GM12878 (cell line): Measurements from ENCODE around the gene HDAC3. TPM values are rescaled to one million over a fixed set of nuclear protein-coding genes. Genes with fewer than 3 reads are reported as not detected.
A peak's percentile ranks its signal among the peaks of the same experiment; 100 is the strongest.

Experiments
- ATF7 ChIP-seq: fragments of 450-650 bp; IDR thresholded peaks from 2 replicates; pipeline ENCODE4 v1.6.1; 2016; ENCODE audit warnings: low read depth, mild to moderate bottlenecking
- BCL11A ChIP-seq: IDR thresholded peaks from 2 replicates; pipeline ENCODE4 v1.6.1; 2011; ENCODE audit warnings: low read depth, low read length
- CREB1 ChIP-seq: IDR thresholded peaks from 2 replicates; pipeline ENCODE4 v1.6.1; 2012; ENCODE audit warnings: low read depth, mild to moderate bottlenecking, inconsistent platforms
- CREM ChIP-seq: IDR thresholded peaks from 2 replicates; pipeline ENCODE4 v1.6.1; 2014; ENCODE audit warnings: antibody characterized with exemption, low read depth
- EED ChIP-seq: sonication (generic); IDR thresholded peaks from 2 replicates; pipeline ENCODE4 v1.6.1; 2016; ENCODE audit warnings: antibody characterized with exemption, low read depth
- ELK1 ChIP-seq: IDR thresholded peaks from 2 replicates; pipeline ENCODE4 v1.6.1; 2012; ENCODE audit warnings: low read depth, low read length, improper control_type of control experiment
- EP300 ChIP-seq, 2 experiments: fragments of 150-350 bp in 1 of 2; IDR thresholded peaks; 2 replicates each; pipeline ENCODE4 v1.6.1; 2011 to 2012; ENCODE audit warnings: low read depth in 2 of 2, low read length in 2 of 2, borderline replicate concordance in 1 of 2, improper control_type of control experiment in 1 of 2, inconsistent platforms in 1 of 2; ENCODE audit not compliant: control insufficient read depth in 1 of 2
- ESRRA ChIP-seq: IDR thresholded peaks from 2 replicates; pipeline ENCODE4 v1.6.1; 2012; ENCODE audit warnings: mild to moderate bottlenecking, low read length, improper control_type of control experiment
- ETV6 ChIP-seq, 2 experiments: fragments of 450-650 bp in 1 of 2; IDR thresholded peaks in 1 of 2; conservative IDR thresholded peaks in 1 of 2; 2 replicates each; pipeline ENCODE4 v1.6.1; 2014; ENCODE audit warnings: antibody characterized with exemption in 1 of 2, borderline replicate concordance in 1 of 2, low read depth in 1 of 2, mild to moderate bottlenecking in 1 of 2, moderate library complexity in 1 of 2
- GABPA ChIP-seq: IDR thresholded peaks from 2 replicates; pipeline ENCODE4 v1.6.1; 2014; ENCODE audit warnings: antibody characterized with exemption, low read depth, mild to moderate bottlenecking, inconsistent platforms
- HCFC1 ChIP-seq: fragments of 150-350 bp; IDR thresholded peaks from 2 replicates; pipeline ENCODE4 v1.6.1; 2014; ENCODE audit warnings: low read length
- MEF2A ChIP-seq: IDR thresholded peaks from 2 replicates; pipeline ENCODE4 v1.6.1; 2011; ENCODE audit warnings: low read depth, mild to moderate bottlenecking, low read length, moderate library complexity; ENCODE audit not compliant: insufficient read depth
- MYB ChIP-seq: fragments of 150-350 bp; IDR thresholded peaks from 2 replicates; pipeline ENCODE4 v1.6.1; 2014; ENCODE audit warnings: mild to moderate bottlenecking, low read depth, low read length, borderline replicate concordance
- NBN ChIP-seq: fragments of 450-650 bp; IDR thresholded peaks from 2 replicates; pipeline ENCODE4 v1.6.1; 2016
- RAD51 ChIP-seq: fragments of 450-650 bp; IDR thresholded peaks from 2 replicates; pipeline ENCODE4 v1.6.1; 2016; ENCODE audit warnings: moderate library complexity, mild to moderate bottlenecking, inconsistent platforms
- RCOR1 ChIP-seq: conservative IDR thresholded peaks from 2 replicates; pipeline ENCODE4 v1.6.1; 2012; ENCODE audit warnings: low read depth, low read length, improper control_type of control experiment
- RFX5 ChIP-seq: IDR thresholded peaks from 2 replicates; pipeline ENCODE4 v1.6.1; 2011; ENCODE audit warnings: low read depth, low read length, improper control_type of control experiment
- SMAD5 ChIP-seq: IDR thresholded peaks from 2 replicates; pipeline ENCODE4 v1.6.1; 2016; ENCODE audit warnings: antibody characterized with exemption, low read depth
- TBL1XR1 ChIP-seq: IDR thresholded peaks from 2 replicates; pipeline ENCODE4 v1.6.1; 2012; ENCODE audit warnings: low read depth, low read length, improper control_type of control experiment
- USF2 ChIP-seq: IDR thresholded peaks from 2 replicates; pipeline ENCODE4 v1.6.1; 2011; ENCODE audit warnings: low read depth, low read length, improper control_type of control experiment, borderline replicate concordance
- ZNF217 ChIP-seq: fragments of 450-650 bp; IDR thresholded peaks from 2 replicates; pipeline ENCODE4 v1.6.1; 2017; ENCODE audit warnings: antibody characterized with exemption, mild to moderate bottlenecking
- ZNF384 ChIP-seq: IDR thresholded peaks from 2 replicates; pipeline ENCODE4 v1.6.1; 2012; ENCODE audit warnings: low read depth, mild to moderate bottlenecking, low read length, improper control_type of control experiment, borderline replicate concordance
- polyA plus RNA-seq, 11 experiments: library from polyadenylated mRNA; depleted of rRNA in 4 of 11; unstranded in 6 of 11; stranded (reverse) in 5 of 11; fragments of >200 nt; fragmentation: Nextera tagmentation in 4 of 11; fragmentation: Illumina TruSeq in 1 of 11; extraction: Ambion mirVana in 4 of 11; extraction: Trizol in 1 of 11; gene quantifications; 1 replicate in 1 of 11; 2 replicates in 10 of 11; pipeline versions ENCODE4 v1.2.1 to v1.2.3, GENCODE V29; 2011 to 2016; ENCODE audit warnings: inconsistent platforms in 2 of 11, missing spikeins in 2 of 11, low read depth in 1 of 11
- total RNA-seq, 4 experiments: library from RNA; depleted of rRNA in 3 of 4; stranded (reverse); fragments of >200 nt in 3 of 4; fragmentation: Illumina TruSeq in 1 of 4; extraction: Trizol in 1 of 4; gene quantifications; 2 replicates each; pipeline versions ENCODE4 v1.2.1 to v1.2.3, GENCODE V29; 2013 to 2021
- TF ChIP-seq, protein P1 (sequence below): fragments of 450-650 bp; formaldehyde crosslinking; IDR thresholded peaks from 2 replicates; pipeline ENCODE4 v1.5.0; 2022; ENCODE audit warnings: mild to moderate bottlenecking, missing genetic modification characterization
- TF ChIP-seq, protein P2 (sequence below), 3 experiments: IDR thresholded peaks in 2 of 3; conservative IDR thresholded peaks in 1 of 3; 2 replicates each; pipeline ENCODE4 v1.5.1; 2011; ENCODE audit warnings: low read depth in 3 of 3, low read length in 3 of 3, mild to moderate bottlenecking in 3 of 3, control low read depth in 2 of 3, moderate library complexity in 2 of 3, inconsistent platforms in 1 of 3, mixed read lengths in 1 of 3; ENCODE audit not compliant: control insufficient read depth in 2 of 3, insufficient read depth in 1 of 3; ENCODE audit errors: extremely low read depth in 1 of 3

The HDAC3 gene
- total and polyA plus RNA-seq, 10 of the 15 experiments (the other 5 are each of a cell fraction or from before 2014, with no cell fraction given) = 62.2 to 140 (median 112) TPM

DNA sequence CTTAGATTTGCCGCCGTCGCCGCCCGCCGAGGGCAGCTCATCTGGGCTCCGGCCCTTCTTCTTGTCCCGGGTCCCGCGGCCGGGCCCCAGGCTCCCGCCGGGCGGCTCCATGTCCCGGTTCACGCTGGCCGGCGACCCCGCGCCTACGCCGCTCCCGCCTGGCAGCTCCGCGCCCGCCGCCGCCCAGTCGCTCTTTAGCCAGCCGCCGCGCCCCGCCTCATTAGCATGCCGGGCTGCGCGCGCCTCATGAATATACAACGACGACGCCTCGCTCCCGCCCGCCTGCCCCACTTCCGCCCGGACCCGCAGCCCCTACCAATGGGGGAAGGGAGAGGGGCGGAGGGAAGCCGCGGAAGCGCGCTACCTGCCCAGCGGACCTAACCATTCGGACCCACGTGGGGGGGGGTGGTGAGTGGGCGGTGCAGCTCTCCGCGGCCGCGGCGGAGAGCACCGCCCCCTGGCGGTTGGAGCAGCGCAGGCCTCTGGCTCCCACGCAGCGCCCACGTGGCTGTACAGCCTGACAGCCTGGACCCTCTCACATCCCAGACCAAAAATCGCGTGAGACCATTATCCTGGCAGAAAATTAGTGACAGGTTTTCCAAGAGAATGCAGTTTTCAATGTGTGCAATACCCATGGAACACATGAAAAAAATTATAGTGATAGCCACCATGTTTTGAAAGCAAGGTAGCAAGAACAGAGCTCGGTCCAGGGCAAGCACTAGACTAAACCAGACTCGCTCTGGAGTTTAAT is 17.7 kb downstream of the HDAC3 start, which contains the start of gene DIAPH1 (continued):
- TF ChIP-seq, protein P1, sequence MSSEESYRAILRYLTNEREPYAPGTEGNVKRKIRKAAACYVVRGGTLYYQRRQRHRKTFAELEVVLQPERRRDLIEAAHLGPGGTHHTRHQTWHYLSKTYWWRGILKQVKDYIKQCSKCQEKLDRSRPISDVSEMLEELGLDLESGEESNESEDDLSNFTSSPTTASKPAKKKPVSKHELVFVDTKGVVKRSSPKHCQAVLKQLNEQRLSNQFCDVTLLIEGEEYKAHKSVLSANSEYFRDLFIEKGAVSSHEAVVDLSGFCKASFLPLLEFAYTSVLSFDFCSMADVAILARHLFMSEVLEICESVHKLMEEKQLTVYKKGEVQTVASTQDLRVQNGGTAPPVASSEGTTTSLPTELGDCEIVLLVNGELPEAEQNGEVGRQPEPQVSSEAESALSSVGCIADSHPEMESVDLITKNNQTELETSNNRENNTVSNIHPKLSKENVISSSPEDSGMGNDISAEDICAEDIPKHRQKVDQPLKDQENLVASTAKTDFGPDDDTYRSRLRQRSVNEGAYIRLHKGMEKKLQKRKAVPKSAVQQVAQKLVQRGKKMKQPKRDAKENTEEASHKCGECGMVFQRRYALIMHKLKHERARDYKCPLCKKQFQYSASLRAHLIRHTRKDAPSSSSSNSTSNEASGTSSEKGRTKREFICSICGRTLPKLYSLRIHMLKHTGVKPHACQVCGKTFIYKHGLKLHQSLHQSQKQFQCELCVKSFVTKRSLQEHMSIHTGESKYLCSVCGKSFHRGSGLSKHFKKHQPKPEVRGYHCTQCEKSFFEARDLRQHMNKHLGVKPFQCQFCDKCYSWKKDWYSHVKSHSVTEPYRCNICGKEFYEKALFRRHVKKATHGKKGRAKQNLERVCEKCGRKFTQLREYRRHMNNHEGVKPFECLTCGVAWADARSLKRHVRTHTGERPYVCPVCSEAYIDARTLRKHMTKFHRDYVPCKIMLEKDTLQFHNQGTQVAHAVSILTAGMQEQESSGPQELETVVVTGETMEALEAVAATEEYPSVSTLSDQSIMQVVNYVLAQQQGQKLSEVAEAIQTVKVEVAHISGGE (CRISPR knock-in tag) = no peak
- peak; percentile 79 for TF ChIP-seq GABPA
- TF ChIP-seq ESRRA = no peak
- no peak for TF ChIP-seq ZNF384
- TF ChIP-seq RAD51 = peak; percentile 81
- peak; percentile 85 for TF ChIP-seq CREB1
- peak; percentile 88 for TF ChIP-seq MEF2A
- TF ChIP-seq ZNF217 = no peak
- no peak for TF ChIP-seq ETV6 (conservative IDR thresholded peaks at IDR 0.05 in 1 of 2, IDR thresholded peaks at IDR 0.05 in 1 of 2; ENCODE audit: borderline replicate concordance in 1 of 2, low read depth in 1 of 2)
- no peak for TF ChIP-seq RCOR1
- no peak for TF ChIP-seq MYB
- TF ChIP-seq, protein P2, sequence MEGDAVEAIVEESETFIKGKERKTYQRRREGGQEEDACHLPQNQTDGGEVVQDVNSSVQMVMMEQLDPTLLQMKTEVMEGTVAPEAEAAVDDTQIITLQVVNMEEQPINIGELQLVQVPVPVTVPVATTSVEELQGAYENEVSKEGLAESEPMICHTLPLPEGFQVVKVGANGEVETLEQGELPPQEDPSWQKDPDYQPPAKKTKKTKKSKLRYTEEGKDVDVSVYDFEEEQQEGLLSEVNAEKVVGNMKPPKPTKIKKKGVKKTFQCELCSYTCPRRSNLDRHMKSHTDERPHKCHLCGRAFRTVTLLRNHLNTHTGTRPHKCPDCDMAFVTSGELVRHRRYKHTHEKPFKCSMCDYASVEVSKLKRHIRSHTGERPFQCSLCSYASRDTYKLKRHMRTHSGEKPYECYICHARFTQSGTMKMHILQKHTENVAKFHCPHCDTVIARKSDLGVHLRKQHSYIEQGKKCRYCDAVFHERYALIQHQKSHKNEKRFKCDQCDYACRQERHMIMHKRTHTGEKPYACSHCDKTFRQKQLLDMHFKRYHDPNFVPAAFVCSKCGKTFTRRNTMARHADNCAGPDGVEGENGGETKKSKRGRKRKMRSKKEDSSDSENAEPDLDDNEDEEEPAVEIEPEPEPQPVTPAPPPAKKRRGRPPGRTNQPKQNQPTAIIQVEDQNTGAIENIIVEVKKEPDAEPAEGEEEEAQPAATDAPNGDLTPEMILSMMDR (IDR thresholded peaks at IDR 0.05 in 2 of 3, conservative IDR thresholded peaks at IDR 0.05 in 1 of 3; ENCODE audit: control insufficient read depth in 2 of 3, extremely low read depth in 1 of 3, insufficient read depth in 1 of 3, low read depth in 3 of 3, low read length in 3 of 3) = peak; percentile 95 to 99 (median 96); a peak in 5 of 6 replicates
- peak; percentile 78 for TF ChIP-seq HCFC1
- peak; percentile 75; the same call in 1 of the 2 replicates for TF ChIP-seq CREM
- TF ChIP-seq NBN = peak; percentile 96
- peak; percentile 56; the same call in 1 of the 2 replicates for TF ChIP-seq BCL11A
- peak; percentile 60; the same call in 1 of the 2 replicates for TF ChIP-seq RFX5
- TF ChIP-seq EED = no peak
- peak; percentile 77 for TF ChIP-seq TBL1XR1
- no peak for TF ChIP-seq SMAD5
- peak; percentile 91 for TF ChIP-seq ELK1
- TF ChIP-seq ATF7 = peak; percentile 95
- peak in 1 of 2 experiments; percentile 55; a peak in 2 of 4 replicates for TF ChIP-seq EP300 (IDR thresholded peaks at IDR 0.05; ENCODE audit: borderline replicate concordance in 1 of 2, control insufficient read depth in 1 of 2, low read depth in 2 of 2, low read length in 2 of 2)
- peak; percentile 75 for TF ChIP-seq USF2
